AG08395 (cell line): Measurements from ENCODE around the gene MYO10.
A peak's percentile ranks its signal among the peaks of the same experiment; 100 is the strongest.
"Not testable (repeated sequence)": the region's sequence is repeated elsewhere in the genome, so short reads cannot be mapped to it uniquely, and the experiment has no call there.

Experiments used
- DNase-seq: peaks from one replicate; pipeline ENCODE4 v3.0.0; 2012; ENCODE audit warnings: mixed read lengths, low spot score

MYO10 gene

DNA sequence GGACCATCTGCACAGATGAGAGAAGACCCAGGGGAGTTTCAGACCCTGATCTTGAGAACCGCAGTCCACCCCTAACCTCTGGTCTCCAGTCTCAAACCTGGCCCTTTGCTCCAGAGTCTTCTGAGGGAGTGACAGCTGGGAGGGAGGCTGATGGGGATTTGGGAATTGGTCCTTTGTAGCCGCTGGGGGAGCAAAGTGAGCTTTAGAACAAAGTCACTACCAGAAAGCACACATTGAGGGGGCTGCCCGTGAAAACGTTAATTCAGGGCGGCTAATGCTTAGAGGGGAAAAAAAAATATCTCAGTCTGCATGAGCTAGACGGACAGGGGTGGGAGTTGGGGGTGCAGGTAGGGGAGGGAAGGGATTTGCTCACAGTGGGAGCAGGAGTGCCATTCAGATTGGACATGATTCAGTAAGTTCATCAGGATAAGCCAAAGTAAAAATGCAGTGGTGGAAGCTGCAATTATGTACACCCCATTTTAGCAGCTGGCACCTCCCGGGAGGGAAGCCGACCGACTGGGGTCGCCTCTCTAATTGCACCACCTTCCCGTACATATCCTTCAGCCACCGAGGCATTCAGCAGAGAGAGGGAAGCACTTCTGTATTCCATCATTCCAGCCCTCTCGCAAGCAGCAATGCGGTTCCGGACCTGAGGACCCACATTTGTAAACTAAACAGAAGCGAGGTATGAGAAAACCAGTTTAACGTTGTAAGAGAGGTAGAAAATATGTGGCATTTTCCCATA lies 195.8 kb downstream of the MYO10 start:
- DNase-seq, result no peak

DNA sequence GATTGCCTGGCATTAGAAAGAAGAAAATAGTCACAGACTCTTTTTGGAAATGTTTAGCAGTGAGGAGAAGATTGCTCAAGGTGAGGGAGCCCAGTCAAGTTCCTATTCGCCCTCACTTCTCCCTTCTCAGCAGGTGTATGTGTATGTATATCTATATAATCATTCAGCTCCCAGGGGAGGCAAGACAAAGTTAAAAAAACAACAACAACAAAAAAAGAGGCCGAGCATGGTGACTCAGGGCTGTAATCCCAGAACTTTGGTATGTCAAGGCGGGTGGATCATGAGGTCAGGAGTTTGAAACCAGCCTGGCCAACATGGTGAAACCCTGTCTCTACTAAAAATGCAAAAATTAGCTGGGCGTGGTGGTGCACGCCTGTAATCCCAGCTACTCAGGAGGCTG lies 197.7 kb downstream of the MYO10 start:
- DNase-seq, result not testable (repeated sequence)

DNA sequence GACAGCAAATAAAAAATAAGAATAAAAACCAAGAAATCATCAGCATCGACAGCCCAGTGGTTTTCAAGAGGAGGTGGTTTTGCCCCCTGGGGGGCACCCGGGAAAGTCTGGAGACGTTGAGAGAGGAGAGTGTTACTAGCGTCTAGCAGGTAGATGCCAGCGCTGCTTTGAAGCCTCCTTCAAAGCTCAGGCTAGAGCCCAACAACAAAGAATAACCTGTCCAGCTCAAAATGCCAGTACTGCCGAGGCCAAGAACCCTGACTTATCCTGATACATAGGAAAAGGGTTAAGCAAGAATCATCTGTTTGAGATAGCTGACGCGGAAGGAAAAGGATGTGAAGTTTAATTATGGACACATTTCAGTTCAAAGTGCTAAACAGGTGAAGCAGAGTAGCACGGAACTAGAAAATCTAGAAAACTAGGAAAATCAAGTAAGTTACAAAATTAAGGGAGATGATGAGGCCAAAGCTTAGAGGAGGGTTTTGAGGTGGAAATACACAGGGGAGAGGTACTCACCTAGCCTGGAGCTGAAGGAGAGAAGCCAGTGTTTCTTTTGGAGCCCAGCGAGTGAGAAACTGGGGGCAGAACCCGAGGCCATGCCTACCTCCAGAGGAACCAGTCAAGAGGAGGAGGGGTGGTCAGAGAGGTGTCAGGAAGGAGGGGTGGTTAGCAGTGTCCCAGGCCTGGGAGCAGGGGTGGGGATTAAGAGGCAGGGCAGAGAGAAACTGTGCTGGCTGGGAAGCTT lies 198.3 kb downstream of the MYO10 start:
- DNase-seq, result no peak

DNA sequence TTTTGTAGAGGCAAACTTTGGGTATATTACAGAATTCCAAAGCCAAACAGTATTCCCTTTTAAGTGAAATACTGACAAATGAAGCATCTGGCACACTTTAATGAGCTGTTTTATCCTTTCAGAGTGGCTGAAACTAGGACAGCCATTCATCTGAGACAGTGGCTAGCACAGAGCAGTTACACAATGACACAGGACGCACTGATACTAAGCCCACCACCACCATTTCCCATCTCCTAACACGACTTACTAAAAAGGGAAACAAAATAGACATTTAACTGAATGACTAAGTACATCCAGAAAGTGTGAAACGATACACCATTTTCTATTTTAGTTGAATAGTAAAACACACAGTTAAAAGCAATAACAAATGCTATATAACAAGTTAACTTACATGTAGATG lies 198.9 kb downstream of the MYO10 start:
- DNase-seq, result no peak

DNA sequence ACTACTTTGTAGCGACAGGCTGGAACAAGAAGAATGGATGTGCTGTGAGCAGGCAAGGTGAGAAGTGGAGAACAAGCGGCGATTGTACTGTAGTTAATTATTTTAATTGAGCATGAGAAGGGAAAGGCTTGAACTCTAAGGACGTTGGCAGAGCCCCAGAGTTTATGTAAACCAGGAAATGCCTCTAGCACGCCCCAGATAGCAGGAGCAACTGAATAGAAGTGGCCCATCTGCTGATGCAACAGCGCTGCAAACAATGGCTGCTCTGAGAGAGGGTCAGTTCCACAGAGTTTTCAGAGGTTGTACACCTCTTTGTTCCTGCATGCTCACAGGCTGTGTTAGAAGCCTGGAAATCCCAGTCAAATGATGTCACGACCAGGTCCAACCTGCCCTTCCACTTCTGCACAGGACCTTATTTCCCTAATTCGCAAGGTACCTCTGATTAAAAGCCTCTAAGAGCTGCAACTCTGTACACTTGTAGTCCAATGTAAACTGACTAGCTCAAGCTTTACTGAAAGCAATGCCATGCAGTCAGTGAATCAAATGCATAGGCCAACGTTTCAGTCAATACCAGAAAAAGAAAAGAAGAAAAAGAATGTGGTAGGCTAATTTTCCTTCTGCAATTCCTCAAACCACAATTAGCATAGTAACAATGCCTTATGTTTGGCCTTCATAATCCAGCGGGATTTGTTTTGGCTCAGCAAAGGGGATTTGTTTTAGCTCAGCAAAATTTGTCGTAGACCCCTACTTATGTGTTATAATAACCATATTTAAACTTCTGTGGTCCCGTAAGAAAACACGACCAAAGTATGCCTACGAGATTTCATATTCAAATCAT lies 199.7 kb downstream of the MYO10 start:
- peak; percentile 32 for DNase-seq

DNA sequence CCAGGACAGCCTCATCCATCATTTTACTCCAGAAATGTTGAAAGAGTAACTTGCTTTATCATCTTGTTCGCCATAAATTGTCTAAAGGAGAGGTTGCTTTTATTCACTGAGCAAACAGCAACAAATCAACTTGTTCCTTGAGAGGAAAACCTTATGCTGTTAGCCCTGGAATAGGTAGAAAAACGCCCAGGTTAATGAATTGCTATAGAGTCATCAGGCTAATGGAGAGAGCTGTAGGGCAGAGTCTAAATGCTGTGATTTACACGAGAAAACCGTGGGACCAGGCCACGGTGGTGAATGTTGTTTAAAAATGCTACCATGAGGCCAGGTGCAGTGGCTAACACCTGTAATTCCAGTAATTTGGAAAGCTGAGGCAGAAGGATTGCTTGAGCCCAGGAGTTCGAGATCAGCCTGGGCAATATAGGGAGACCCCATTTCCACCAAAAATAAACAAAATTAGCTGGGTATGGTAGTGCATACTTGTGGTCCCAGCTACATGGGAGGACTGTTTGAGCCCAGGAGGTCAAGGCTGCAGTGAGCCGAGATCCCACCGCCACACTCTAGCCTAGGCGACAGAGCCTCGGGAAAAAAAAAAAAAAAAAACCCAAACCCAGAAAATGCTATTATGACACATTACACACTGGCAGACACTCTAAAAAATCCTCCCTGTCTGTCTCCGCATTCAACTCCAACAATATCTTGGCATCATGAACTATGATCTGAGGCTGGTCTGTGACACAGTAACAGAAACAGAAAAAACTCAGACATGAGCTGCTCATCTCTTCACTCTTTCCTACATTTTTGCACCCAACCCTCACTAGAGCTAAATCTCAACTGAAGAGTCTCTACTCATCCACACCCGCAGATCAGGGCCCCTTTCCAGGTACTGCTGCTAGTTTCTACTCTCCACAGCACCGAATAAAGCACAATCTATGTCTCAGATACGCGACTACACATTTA lies 200.7 kb downstream of the MYO10 start:
- DNase-seq, result no peak

DNA sequence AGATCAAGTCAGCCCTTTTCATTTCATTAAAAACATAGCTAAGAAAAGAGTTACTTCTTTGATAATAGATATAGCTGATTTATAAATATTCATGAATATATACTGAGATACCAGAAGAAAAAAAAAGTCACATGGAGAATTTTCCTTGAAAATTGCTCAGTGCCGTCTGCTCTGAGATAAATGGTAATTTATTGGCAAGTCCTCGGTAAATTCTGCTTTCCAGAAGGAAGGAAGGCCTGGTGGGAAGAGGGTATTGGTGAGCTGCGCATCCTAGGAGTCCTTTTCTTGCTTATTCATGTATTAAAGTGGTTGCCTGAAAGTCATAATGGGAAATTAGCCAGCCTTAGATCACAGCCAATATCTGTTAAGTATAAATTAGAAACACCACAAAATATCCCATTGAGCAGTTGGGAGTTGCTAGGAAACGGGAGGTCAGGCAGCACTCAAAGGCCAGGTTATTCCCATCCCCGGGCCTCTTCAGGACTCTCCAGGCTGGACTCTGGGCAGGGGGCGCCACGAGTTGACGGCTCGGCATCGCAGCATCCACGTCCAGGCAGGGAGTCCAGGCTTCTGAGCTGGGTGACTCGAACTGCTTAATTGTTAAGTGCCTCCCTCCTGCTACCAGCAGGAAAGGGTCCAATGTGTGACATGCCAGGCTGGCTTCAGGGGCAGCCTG lies 202.6 kb downstream of the MYO10 start:
- DNase-seq, result no peak

DNA sequence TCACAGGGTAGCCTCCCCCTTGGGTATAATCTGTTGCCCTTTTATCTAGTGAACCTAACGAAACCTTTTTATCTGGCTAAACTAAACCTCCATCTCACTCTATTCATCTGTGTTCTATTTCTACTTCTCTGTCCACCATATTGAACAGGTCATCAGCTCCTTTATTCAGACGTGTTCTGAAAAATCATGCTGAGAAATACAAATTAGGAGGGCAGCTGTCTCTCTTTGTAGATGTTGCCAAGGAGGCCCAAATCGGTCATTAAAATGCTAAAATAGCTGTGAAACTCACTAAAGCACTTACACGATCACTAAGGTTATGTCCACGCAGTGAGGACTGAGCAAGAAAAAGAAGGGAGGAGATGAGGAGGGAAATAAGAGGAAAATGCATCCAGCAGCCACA lies 203.7 kb downstream of the MYO10 start:
- DNase-seq, result no peak

DNA sequence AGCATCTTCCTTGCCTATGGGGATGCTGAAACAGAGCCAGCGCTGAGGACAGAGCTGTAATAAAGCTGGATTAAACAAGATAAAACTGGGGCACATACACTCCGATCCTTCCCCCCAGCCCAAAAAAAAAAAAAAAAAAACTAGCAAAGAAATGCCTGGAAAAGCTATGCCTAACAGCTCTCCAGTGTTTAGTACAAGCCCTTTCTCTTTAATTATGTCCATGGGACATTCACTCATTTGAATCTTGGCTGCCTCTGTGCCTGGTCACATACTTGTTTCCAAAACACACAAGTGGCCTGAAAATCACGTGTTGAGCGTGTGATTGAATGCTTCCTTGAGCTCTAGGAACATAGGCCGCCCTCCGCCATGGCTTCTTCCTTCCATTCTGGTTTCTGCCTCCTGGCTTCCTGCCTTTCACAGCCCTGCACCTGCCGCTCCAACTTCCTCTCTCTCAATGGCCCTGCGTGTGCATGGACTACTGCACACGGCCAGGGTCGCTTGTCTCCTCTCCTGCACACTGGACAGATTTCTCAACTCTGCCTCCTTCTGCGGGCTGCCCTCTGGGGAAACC lies 208.2 kb downstream of the MYO10 start:
- DNase-seq, result no peak

DNA sequence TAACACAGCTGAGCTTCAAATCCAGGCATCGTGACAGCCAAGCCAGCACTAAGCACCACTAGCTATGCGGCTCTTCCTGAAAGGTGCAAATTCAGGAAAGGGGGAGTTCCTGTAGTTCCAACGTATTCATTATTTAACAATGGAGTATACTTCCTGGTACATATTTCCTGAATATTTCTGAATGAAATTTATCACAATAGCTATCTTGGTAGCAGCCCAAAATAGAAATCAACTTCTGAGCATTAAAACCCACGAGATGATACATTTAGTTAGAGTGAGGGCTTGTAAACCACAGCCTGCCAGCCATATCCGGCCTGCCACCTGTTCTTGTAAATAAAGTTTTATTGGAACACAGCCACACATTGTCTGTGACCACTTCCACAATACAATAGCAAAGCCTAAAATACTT lies 209.5 kb downstream of the MYO10 start:
- no peak for DNase-seq

DNA sequence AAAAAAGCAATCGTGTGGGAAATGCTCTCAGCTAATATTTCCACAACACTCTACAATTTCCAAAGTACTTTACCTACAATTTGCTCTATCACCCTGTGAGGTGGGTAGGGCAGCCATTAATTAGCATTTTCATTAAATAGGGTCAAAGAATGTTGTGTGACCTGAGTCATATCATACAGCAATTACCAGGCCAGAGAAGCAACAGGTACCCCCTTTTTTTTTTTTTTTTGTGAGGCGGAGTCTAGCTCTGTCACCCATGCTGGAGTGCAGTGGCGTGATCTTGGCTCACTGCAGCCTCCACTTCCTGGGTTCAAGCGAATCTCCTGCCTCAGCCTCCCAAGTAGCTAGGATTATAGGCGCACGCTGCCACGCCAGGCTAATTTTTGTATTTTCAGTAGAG lies 210.5 kb downstream of the MYO10 start:
- DNase-seq, result no peak

DNA sequence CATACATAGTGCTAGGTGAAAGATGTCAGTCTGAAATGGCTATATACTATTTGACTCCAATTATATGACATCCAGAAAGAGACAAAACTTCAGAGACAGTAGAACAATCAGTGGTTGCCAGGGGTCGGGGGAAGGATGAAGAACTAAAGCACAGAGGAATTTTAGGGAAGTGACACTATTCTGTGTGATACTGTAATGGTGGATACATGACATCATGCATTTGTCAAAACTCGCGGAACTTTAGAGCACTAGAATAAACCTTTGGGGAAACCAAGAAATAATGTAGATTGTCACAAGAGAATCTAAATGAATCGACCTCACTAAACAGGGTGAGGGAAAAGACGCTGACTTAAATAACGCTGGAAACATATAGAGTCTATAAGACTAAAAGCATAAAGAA lies 212.3 kb downstream of the MYO10 start:
- DNase-seq, result no peak

DNA sequence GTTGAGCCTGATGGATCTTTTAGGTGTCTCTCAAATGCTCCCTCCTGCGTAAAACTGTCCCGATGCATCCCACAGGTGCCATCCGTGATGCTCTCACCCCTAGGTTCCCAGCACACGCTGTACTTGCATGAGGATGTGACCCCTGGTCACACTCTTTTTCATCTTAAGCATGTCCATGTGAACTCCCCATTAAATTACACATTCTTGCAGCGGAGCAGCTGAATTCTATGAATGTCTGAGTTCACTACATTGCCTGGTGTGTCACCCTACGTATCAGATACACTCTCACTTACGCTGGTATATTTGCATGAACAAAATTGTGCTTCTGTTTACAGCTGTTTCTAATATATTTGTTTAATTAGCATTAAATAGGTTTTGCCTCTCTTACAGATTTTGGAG lies 214.0 kb downstream of the MYO10 start:
- DNase-seq, result no peak

DNA sequence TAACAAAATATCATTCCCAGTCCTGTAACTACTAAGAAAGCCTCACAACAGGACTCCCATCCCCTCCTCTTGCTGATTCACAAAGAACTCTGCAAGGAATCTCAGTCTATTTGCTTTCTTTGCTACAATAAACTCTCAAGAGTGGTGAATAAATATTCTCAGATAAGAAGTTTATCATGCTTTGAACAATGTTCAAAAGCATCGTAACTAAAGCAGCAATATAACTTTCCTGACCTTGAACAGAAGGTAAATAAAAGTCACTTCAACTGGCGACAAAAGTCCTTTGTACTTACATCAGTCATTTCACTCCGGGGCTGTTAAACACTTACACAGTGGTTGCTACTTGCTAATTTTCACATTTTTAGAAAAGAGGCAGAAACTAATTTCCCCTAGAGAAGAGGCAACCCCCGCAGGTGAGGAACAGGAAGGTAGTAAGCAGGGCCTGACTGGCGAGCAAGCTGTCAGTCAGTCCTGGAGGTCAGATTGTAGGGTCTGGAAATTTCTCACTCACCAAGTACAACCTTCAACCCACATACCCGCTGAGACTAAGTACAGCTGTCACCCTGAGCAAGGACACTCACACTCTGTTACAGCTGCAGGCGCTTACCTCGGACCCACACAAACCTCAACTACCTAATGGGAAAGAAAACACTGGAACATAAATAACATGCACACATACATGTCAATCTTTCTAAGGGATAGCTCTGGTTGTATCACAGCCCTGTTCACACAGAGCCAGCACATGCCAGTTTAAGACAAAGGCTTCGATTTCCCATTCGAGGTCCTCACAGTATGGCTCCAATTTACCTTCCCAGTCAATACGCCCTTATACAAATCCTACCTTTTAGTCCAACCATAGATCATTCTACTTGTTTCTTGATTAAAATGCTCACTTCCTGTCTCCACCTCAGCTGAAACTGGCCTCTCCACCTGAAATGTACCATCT lies 214.7 kb downstream of the MYO10 start:
- DNase-seq, result no peak

DNA sequence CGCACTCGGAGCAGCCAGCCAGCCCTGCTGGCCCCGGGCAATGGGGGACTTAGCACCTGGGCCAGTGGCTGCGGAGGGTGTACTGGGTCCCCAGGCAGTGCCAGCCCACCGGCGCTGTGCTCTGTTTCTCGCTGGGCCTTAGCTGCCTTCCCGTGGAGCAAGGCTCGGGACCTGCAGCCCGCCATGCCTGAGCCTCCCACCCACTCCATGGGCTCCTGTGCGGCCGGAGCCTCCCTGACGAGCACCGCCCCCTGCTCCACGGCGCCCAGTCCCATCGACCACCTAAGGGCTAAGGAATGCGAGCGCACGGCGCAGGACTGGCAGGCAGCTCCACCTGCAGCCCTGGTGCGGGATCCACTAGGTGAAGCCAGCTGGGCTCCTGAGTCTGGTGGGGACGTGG lies 218.1 kb downstream of the MYO10 start:
- not testable (repeated sequence) for DNase-seq

DNA sequence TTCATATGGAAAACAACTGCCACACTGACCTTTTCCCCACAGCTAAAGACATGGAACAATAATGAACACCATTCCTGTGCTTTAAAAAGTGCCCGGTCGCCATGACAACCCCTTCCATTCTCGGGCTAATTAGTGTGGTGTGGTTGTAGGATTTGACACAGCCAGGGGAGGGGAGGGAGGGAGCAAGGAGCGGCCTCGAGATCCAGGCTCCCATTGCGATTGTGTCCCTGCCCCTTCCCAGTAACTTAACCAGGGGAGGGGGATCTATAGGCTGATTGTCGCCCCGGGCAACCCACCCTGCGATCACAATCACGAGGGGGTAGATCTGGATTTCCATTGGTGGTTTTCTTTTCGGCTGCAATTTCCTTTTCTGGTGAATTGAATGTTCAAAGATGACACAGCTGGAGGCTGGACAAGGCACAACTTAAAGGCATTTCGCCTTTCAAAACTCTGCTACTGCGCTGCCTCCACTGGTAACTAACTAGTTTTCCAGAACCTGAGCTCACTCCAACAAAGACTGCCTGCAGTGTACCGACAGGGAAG lies 222.6 kb downstream of the MYO10 start:
- DNase-seq, result peak; percentile 68

DNA sequence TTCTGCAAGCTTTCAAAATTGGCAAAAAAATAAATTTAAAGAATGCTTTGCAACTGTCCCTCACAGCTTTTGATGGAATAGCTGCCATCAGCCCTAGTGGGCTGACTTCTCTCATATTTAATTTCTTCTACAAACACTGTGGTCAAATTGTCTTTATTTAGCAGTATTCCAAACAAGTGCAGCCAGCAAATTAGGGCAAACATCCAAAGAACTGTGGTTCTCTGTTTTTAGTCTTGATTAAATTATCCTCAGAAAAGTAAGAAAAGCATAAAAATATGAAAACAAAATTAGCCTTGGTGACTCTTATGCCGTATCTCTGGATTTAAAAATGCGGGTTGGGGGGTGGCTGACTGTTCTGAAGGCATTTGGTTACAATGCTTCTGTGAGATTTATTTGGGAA lies 223.5 kb downstream of the MYO10 start:
- no peak for DNase-seq

DNA sequence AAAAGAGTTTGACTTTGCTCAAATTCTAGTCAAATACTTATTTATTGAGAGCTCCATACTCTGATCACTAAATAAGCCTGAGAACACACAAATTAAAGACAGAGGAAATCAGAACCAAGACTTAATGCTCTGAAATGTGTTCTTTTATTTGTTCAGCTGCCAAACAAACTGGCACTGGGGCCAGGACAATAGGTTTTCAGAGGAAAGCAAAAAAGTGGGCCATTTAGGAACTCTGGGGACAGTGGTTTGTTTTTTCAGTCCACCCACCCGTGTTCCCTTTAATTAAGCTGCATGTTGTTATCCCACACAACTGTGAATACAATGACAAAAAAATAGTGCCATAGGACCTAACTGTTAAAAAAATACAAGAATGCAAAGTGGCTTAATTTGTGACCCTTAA lies 223.9 kb downstream of the MYO10 start:
- DNase-seq, result no peak
